ENCODE measurements around the gene ETV5.

Gene ETV5

GRCh38 chr3:186095561-186096081 is 13.3 kb downstream of the ETV5 start:
- no peak for DNase-seq (ENCODE audit: low read depth in 2 of 2)

GRCh38 chr3:186094696-186095425 is 14.0 kb downstream of the ETV5 start:
- DNase-seq (ENCODE audit: low read depth in 2 of 2), result no peak

- no peak for DNase-seq (ENCODE audit: low read depth in 2 of 2)
These were observed 14.6 kb downstream of the ETV5 start for GRCh38 chr3:186094271-186094670.

GRCh38 chr3:186093271-186093900 is 15.5 kb downstream of the ETV5 start:
- no peak for DNase-seq (ENCODE audit: low read depth in 2 of 2)

GRCh38 chr3:186092360-186093070 is 16.4 kb downstream of the ETV5 start:
- no peak for DNase-seq (ENCODE audit: low read depth in 2 of 2)

GRCh38 chr3:186090901-186091300 is 18.0 kb downstream of the ETV5 start:
- DNase-seq (ENCODE audit: low read depth in 2 of 2), result no peak

GRCh38 chr3:186088335-186088734 is 20.6 kb downstream of the ETV5 start:
- no peak for DNase-seq (ENCODE audit: low read depth in 2 of 2)

GRCh38 chr3:186084264-186084663 is 24.6 kb downstream of the ETV5 start:
- DNase-seq (ENCODE audit: low read depth in 2 of 2), result no peak

- no peak for DNase-seq (ENCODE audit: low read depth in 2 of 2)
These were observed 25.1 kb downstream of the ETV5 start for GRCh38 chr3:186083746-186084145.

- no peak for DNase-seq (ENCODE audit: low read depth in 2 of 2)
These were observed 26.7 kb downstream of the ETV5 start for GRCh38 chr3:186082150-186082549.

GRCh38 chr3:186081678-186082077 is 27.2 kb downstream of the ETV5 start:
- no peak for DNase-seq (ENCODE audit: low read depth in 2 of 2)

GRCh38 chr3:186080849-186081438 is 27.9 kb downstream of the ETV5 start:
- DNase-seq (ENCODE audit: low read depth in 2 of 2), result no peak

- no peak for DNase-seq (ENCODE audit: low read depth in 2 of 2)
These were observed 29.0 kb downstream of the ETV5 start for GRCh38 chr3:186079925-186080324.

- DNase-seq (ENCODE audit: low read depth in 2 of 2), result no peak
These were observed 31.4 kb downstream of the ETV5 start for GRCh38 chr3:186077466-186077865.

GRCh38 chr3:186075931-186076567 is 32.8 kb downstream of the ETV5 start:
- no peak for DNase-seq (ENCODE audit: low read depth in 2 of 2)

- no peak for DNase-seq (ENCODE audit: low read depth in 2 of 2)
These were observed 33.4 kb downstream of the ETV5 start for GRCh38 chr3:186075489-186075888.

- no peak for DNase-seq (ENCODE audit: low read depth in 2 of 2)
These were observed 35.2 kb downstream of the ETV5 start for GRCh38 chr3:186073641-186074040.

GRCh38 chr3:186070996-186071395 is 37.9 kb downstream of the ETV5 start:
- DNase-seq (ENCODE audit: low read depth in 2 of 2), result no peak

GRCh38 chr3:186070550-186070949 is 38.3 kb downstream of the ETV5 start:
- DNase-seq (ENCODE audit: low read depth in 2 of 2), result no peak

- DNase-seq (ENCODE audit: low read depth in 2 of 2), result no peak
These were observed 38.8 kb downstream of the ETV5 start for GRCh38 chr3:186070133-186070532.

GRCh38 chr3:186069199-186069598 is 39.7 kb downstream of the ETV5 start:
- no peak for DNase-seq (ENCODE audit: low read depth in 2 of 2)

GRCh38 chr3:186068243-186068552 is 40.7 kb downstream of the ETV5 start:
- DNase-seq (ENCODE audit: low read depth in 2 of 2), result no peak

All from stimulated activated CD4-positive, alpha-beta T cell treated with anti-CD3 and anti-CD28 coated beads, Interleukin-4, amount 100 ng/mL, for 48 hours (primary cell).